NCI-H2196 (cell line): ENCODE measurements around the gene ITPR2.
"Not testable (repeated sequence)": the region's sequence is repeated elsewhere in the genome, so short reads cannot be mapped to it uniquely, and the experiment has no call there.

ENCODE experiments used
- DNase-seq: peaks from one replicate; lab custom pipeline; 2025; ENCODE audit not compliant: unreplicated experiment; lab: John Stamatoyannopoulos, UW

ITPR2 gene

GRCh38 chr12:26535826-26536225, 297.2 kb downstream of the ITPR2 start:
- DNase-seq, result no peak

GRCh38 chr12:26534071-26534470, 298.9 kb downstream of the ITPR2 start:
- no peak for DNase-seq

GRCh38 chr12:26533211-26533610, 299.8 kb downstream of the ITPR2 start:
- DNase-seq, result no peak

GRCh38 chr12:26530461-26530860, 302.5 kb downstream of the ITPR2 start:
- no peak for DNase-seq

- DNase-seq, result no peak
Observed at GRCh38 chr12:26528943-26529342, 304.1 kb downstream of the ITPR2 start.

GRCh38 chr12:26527682-26528081, 305.3 kb downstream of the ITPR2 start:
- no peak for DNase-seq

- DNase-seq, result no peak
Observed at GRCh38 chr12:26524862-26525465, 308.0 kb downstream of the ITPR2 start.

- peak; percentile 96 for DNase-seq
Observed at GRCh38 chr12:26523708-26524150, 309.3 kb downstream of the ITPR2 start.

GRCh38 chr12:26520869-26521268, 312.1 kb downstream of the ITPR2 start:
- DNase-seq, result no peak

GRCh38 chr12:26520109-26520508, 312.9 kb downstream of the ITPR2 start:
- no peak for DNase-seq

- DNase-seq, result no peak
Observed at GRCh38 chr12:26519462-26519861, 313.5 kb downstream of the ITPR2 start.

- not testable (repeated sequence) for DNase-seq
Observed at GRCh38 chr12:26517320-26517719, 315.7 kb downstream of the ITPR2 start.

GRCh38 chr12:26514364-26514763, 318.6 kb downstream of the ITPR2 start:
- DNase-seq, result no peak

- DNase-seq, result no peak
Observed at GRCh38 chr12:26513363-26514043, 319.5 kb downstream of the ITPR2 start.

GRCh38 chr12:26512213-26512612, 320.8 kb downstream of the ITPR2 start:
- DNase-seq, result no peak

GRCh38 chr12:26510354-26510674, 322.7 kb downstream of the ITPR2 start:
- no peak for DNase-seq

- no peak for DNase-seq
Observed at GRCh38 chr12:26507613-26508012, 325.4 kb downstream of the ITPR2 start.

GRCh38 chr12:26499979-26500640, 332.9 kb downstream of the ITPR2 start:
- DNase-seq, result no peak

- DNase-seq, result no peak
Observed at GRCh38 chr12:26496170-26496569, 336.8 kb downstream of the ITPR2 start.

- no peak for DNase-seq
Observed at GRCh38 chr12:26493656-26494055, 339.3 kb downstream of the ITPR2 start.

GRCh38 chr12:26492406-26492805, 340.6 kb downstream of the ITPR2 start:
- DNase-seq, result no peak

GRCh38 chr12:26489908-26490307, 343.1 kb downstream of the ITPR2 start:
- no peak for DNase-seq
